Calu3 (cell line): Measurements from ENCODE around the gene GTF2H1. TPM values are rescaled to one million over a fixed set of nuclear protein-coding genes. Genes with fewer than 3 reads are reported as not detected.
"Not testable (repeated sequence)": the region's sequence is repeated elsewhere in the genome, so short reads cannot be mapped to it uniquely, and the experiment has no call there.

Experiments
- BruUV-seq: library from RNA; stranded (reverse); fragments of 400-500 nt; replicated peaks from 2 replicates; lab custom pipeline; 2021; lab: Mats Ljungman, UMichigan
- CTCF ChIA-PET: fragments of 300-600 bp; sonication (Branson Sonifier 250); formaldehyde crosslinking; loops from one replicate; lab custom pipeline; 2022; ENCODE audit warnings: antibody characterized with exemption; lab: Charles Lee
- DNase-seq: peaks from one replicate; pipeline ENCODE4 v3.0.0; 2022
- H3K27ac Mint-ChIP-seq: one replicate; pipeline ENCODE4 v1.8.0; 2022; ENCODE audit warnings: mixed read lengths; ENCODE audit not compliant: unreplicated experiment
- H3K27me3 Mint-ChIP-seq: one replicate; pipeline ENCODE4 v1.8.0; 2022; ENCODE audit warnings: mixed read lengths; ENCODE audit not compliant: unreplicated experiment
- H3K36me3 Mint-ChIP-seq: one replicate; pipeline ENCODE4 v1.8.0; 2022; ENCODE audit warnings: mild to moderate bottlenecking, moderate library complexity, mixed read lengths; ENCODE audit not compliant: insufficient read depth, unreplicated experiment
- H3K4me1 Mint-ChIP-seq: one replicate; pipeline ENCODE4 v1.8.0; 2022; ENCODE audit warnings: mild to moderate bottlenecking, low read depth, mixed read lengths; ENCODE audit not compliant: unreplicated experiment
- H3K4me3 Mint-ChIP-seq: one replicate; pipeline ENCODE4 v1.8.0; 2022; ENCODE audit warnings: mild to moderate bottlenecking, low read depth, moderate library complexity, mixed read lengths; ENCODE audit not compliant: unreplicated experiment
- H3K9me3 Mint-ChIP-seq: one replicate; pipeline ENCODE4 v1.8.0; 2022; ENCODE audit warnings: low read depth, mixed read lengths; ENCODE audit not compliant: unreplicated experiment
- intact Hi-C: fragments of 100-400 bp; cut with micrococcal nuclease; formaldehyde crosslinking; loops from one replicate; pipeline ENCODE4 v1.10.0; 2022; ENCODE audit not compliant: unreplicated experiment
- total RNA-seq: library from RNA; stranded (reverse); gene quantifications from 2 replicates; pipeline ENCODE4 v1.2.3, GENCODE V29; 2022
- TF ChIP-seq, protein P1 (sequence below): fragments of 200-600 bp; IDR thresholded peaks from one replicate; pipeline ENCODE4 v1.8.0; 2022; ENCODE audit warnings: antibody characterized with exemption; ENCODE audit not compliant: unreplicated experiment

GTF2H1 gene
- total RNA-seq, 1 experiment from 2014 or later = 43.0 TPM

DNA sequence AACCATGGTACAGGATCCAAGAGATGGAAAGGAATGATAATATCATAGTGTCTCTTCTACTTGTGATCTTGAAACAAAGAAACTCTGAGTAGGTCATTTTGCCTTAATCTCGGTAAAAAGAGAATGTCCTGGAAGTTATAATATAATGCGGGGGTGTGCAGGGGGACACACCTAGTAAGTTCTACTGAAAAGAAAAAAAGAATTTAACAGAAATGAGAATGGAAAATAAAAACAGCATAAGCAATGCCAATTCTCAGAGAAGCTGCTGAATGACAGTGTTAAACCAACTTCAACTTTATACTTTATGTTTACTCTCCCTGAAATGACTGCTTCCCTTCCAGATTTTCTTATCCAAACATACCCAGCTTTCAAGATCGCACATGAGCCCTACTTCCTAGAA, 2.5 kb upstream of the GTF2H1 start:
- no peak for DNase-seq
- no TSS peak for BruUV-seq
- Mint-ChIP-seq H3K4me3 (peak overlapping the region; percentile 78), H3K27ac (peak overlapping the region; percentile 99), H3K9me3 (no peaks in the 10 kb centered on the region), H3K27me3 (no peaks in the 10 kb centered on the region), H3K4me1 (peaks cover 48% of the 10 kb centered on the region), H3K36me3 (peaks cover 41% of the 10 kb centered on the region)
- CTCF ChIA-PET = no interaction called here
- TF ChIP-seq, protein P1, sequence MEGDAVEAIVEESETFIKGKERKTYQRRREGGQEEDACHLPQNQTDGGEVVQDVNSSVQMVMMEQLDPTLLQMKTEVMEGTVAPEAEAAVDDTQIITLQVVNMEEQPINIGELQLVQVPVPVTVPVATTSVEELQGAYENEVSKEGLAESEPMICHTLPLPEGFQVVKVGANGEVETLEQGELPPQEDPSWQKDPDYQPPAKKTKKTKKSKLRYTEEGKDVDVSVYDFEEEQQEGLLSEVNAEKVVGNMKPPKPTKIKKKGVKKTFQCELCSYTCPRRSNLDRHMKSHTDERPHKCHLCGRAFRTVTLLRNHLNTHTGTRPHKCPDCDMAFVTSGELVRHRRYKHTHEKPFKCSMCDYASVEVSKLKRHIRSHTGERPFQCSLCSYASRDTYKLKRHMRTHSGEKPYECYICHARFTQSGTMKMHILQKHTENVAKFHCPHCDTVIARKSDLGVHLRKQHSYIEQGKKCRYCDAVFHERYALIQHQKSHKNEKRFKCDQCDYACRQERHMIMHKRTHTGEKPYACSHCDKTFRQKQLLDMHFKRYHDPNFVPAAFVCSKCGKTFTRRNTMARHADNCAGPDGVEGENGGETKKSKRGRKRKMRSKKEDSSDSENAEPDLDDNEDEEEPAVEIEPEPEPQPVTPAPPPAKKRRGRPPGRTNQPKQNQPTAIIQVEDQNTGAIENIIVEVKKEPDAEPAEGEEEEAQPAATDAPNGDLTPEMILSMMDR = no peak
- intact Hi-C loops = loop anchor here (5.0 to 10.0 kb wide), 5 partner anchors 62 to 205 kb away; partner anchors contain the start of gene TSG101

DNA sequence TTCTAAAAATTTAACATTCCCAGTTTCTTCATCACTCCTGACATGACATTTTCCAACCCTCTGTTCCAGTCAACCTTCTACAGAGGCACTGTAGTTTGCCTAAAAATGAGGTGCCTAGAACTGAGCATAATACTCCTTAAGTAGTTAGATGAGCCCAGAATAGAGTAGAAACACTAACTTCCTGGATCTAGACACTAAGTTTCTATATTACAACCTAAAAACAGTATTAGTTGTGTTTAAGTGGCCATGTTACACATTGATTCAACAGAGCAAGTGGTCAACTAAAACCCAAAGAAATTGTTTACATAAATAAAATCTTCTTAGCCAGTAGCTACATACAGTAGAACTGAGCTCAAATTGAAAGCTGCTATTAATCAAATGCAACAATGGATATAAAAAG, 1.8 kb upstream of the GTF2H1 start:
- Mint-ChIP-seq H3K27ac (peak overlapping the region; percentile 99), H3K4me1 (peaks cover 54% of the 10 kb centered on the region), H3K36me3 (peaks cover 40% of the 10 kb centered on the region), H3K9me3 (no peaks in the 10 kb centered on the region), H3K4me3 (peak overlapping the region; percentile 78), H3K27me3 (no peaks in the 10 kb centered on the region)
- intact Hi-C loops = loop anchor here (5.0 to 10.0 kb wide), 4 partner anchors 62 to 204 kb away; partner anchors contain the start of gene TSG101
- BruUV-seq = no TSS peak
- TF ChIP-seq, protein P1 = no peak
- CTCF ChIA-PET = interaction anchor here (0.8 kb wide), 1 partner anchor 8 kb away, joined by 4 read pairs; no protein-coding TSS in a partner anchor
- DNase-seq = no peak

DNA sequence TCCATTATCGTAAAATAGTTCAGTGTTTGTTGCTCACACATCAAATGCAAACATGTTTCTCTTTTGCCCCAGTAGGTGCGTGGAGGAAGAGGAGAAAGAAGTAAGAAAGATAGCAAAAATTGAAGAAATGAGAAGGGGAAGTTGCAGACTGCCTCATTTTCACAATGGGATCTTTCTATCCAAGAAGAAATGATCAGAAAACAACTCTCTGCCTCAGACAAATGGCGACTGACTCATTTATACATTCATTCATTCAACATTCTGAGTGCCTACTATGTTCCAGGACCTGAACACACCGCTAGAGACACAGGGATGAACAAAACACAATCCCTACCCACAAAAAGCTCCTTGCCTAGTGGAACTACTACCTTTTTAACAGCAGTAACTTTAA, 794 bp upstream of the GTF2H1 start:
- Mint-ChIP-seq H3K27ac (peak overlapping the region; percentile 99), H3K36me3 (peaks cover 43% of the 10 kb centered on the region), H3K4me3 (peak overlapping the region; percentile 78), H3K27me3 (no peaks in the 10 kb centered on the region), H3K4me1 (peaks cover 57% of the 10 kb centered on the region), H3K9me3 (no peaks in the 10 kb centered on the region)
- DNase-seq = no peak
- TSS peak; percentile 70 for BruUV-seq
- intact Hi-C loops = loop anchor here (5.0 to 10.0 kb wide), 4 partner anchors 61 to 203 kb away; partner anchors contain the start of gene TSG101
- CTCF ChIA-PET = interaction anchor here (0.6 kb wide), 1 partner anchor 8 kb away, joined by 3 read pairs; no protein-coding TSS in a partner anchor
- TF ChIP-seq, protein P1 = no peak

DNA sequence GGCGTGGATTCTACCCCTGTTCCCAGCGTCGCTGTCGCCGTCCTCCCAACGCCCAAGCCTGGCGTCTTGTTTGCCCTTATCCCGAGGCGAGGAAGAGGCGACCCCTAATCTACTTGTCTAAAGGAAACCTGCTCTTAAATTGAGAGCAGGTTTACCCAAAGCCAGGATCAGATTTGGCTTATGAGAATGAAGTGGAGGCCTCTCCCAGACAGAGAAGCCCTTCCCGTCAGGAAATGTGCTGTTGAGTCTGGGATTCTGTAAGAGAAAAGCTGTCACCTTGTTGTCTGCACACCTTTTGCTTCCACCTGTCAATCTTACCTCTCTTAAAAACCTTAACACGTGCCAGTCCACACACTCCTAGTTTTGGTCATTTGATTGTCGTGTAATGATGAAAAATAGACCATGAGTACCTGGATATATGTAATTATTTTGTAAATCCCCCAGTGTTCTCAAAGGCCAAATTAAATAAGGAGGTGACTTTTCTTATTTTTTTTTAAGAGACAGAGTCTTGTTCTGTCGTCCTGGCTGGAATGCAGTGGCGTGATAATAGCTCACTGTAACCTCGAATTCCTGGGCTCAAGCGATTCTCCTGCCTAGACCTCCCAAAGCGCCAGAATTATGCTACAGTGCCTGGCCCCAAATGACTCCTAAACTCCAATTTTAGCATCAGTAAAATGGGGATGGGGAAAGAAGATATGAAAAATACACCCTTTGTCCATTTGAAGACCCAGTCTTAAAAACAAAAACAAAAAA, 627 bp downstream of the GTF2H1 start:
- H3K4me3 Mint-ChIP-seq = peak overlapping the region; percentile 78
- H3K4me1 Mint-ChIP-seq = peaks cover 62% of the 10 kb centered on the region
- peak overlapping the region; percentile 99 for H3K27ac Mint-ChIP-seq
- intact Hi-C loops = loop anchor here (5.0 to 10.0 kb wide), 4 partner anchors 59 to 202 kb away; partner anchors contain the start of gene TSG101
- no peak for DNase-seq
- TF ChIP-seq, protein P1 = no peak
- H3K27me3 Mint-ChIP-seq = no peaks in the 10 kb centered on the region
- H3K36me3 Mint-ChIP-seq = peaks cover 53% of the 10 kb centered on the region
- no peaks in the 10 kb centered on the region for H3K9me3 Mint-ChIP-seq
- CTCF ChIA-PET = interaction anchor here (0.6 kb wide), 1 partner anchor 183 kb away, joined by 3 read pairs; no protein-coding TSS in a partner anchor
- TSS peak; percentile 51 for BruUV-seq

DNA sequence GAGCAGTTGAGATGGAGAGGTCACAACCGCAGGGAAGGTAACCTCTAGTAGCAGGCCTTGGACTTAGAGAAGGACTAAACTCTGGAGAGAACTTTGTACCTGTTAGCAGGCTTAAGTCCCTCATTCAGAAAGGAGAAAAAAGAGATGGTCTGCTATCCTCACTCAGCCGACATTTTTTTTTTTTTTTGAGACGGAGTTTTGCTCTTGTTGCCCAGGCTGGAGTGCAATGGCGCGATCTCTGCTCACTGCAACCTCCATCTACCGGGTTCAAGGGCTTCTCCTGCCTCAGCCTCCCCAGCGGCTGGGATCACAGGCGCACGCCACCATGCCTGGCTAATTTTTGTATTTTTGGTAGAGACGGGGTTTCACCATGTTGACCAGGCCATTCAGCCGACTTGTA, 1.5 kb downstream of the GTF2H1 start:
- peak overlapping the region; percentile 99 for H3K27ac Mint-ChIP-seq
- peak overlapping the region; percentile 78 for H3K4me3 Mint-ChIP-seq
- H3K9me3 Mint-ChIP-seq, DNase-seq, BruUV-seq, CTCF ChIA-PET, H3K27me3 Mint-ChIP-seq: not testable (repeated sequence)
- peaks cover 62% of the 10 kb centered on the region for H3K36me3 Mint-ChIP-seq
- peaks cover 62% of the 10 kb centered on the region for H3K4me1 Mint-ChIP-seq
- intact Hi-C loops = loop anchor here (5.0 to 10.0 kb wide), 4 partner anchors 58 to 201 kb away; partner anchors contain the start of gene TSG101
